Choroid plexus epithelial cell (primary cell): Measurements from ENCODE around the gene TBC1D1.

ENCODE experiments used
- DNase-seq: peaks from one replicate; pipeline ENCODE4 v3.0.0-alpha.2; 2010; ENCODE audit warnings: low read depth
- H3K4me3 ChIP-seq: 2 replicates; pipeline ENCODE4 v1.5.1; 2011; ENCODE audit warnings: low read depth, mild to moderate bottlenecking, control low read depth, low read length, moderate library complexity
- CTCF ChIP-seq: conservative IDR thresholded peaks from 2 replicates; pipeline ENCODE4 v1.5.1; 2011; ENCODE audit warnings: low read depth, mild to moderate bottlenecking, control low read depth, inconsistent platforms, low read length, moderate library complexity

TBC1D1 gene

GRCh38 chr4:37924946-37925345, 34.1 kb downstream of the TBC1D1 start:
- no peak for TF ChIP-seq CTCF
- no peak overlapping the region for H3K4me3 ChIP-seq
- DNase-seq = no peak

DNA sequence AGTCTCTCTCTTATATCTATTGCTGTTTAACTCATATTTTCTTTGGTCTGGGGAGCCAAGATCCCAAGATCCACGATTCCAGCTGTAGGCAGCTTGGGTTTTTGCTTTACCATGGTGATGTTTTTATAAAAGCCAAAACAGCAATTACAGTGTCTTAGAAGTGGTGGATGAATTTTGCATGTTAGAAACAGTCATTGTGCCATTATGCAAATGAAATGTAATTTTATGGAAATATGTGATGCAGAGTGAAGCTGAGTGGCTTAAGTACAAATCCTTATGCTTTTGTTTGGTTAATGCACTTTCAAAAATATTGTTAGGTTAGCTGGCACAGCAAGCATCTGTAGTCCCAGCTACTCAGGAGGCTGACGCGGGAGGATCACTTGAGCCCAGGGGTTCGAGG, 36.5 kb downstream of the TBC1D1 start:
- DNase-seq = no peak
- TF ChIP-seq CTCF = no peak
- H3K4me3 ChIP-seq = no peak overlapping the region

DNA sequence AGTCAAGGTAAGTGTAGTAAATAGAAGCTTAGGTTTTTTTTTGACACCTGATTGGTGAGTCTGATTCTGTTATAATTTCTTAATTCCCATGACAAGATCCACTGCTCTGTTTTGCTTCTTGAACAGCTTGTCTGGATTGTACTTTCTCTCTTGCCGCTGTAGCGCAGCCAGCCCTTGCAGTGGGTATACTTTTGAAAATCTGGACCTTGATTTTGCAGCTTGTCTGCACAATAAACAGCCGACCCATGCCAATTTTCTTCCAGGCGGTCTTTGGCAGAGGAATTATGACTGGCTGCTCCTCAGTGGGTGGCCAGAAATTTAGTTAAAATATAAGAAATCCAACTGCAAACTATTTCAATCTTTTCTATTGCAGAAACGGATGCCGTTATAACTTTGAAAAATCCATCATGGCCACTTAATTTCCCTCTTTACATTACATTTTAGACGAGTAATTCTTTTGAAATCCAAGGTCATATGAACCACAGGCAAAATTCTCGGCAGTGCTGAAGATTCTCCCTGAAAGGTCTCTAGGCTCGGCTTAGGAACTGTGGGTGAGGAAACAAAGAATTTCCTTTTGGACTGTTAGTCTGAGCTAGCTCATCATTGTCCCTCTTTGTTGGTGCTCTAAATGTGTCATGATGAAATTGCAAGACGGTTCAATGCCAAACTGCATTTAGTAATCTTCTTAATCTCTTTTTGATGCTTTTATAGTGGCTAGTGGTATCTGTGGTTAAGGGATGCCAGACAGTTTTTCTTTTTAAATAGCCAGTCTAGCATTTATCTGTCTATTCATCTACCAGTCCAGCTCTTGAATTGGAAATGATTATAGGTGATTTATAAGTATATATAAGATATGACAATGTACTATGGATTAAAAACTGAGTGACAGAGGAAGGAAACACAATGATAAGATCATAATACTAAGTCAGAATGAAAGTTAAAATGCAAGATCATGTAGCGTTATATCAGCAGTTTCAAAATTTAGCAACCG, 37.8 kb downstream of the TBC1D1 start:
- H3K4me3 ChIP-seq = no peak overlapping the region
- DNase-seq = no peak
- TF ChIP-seq CTCF = no peak

DNA sequence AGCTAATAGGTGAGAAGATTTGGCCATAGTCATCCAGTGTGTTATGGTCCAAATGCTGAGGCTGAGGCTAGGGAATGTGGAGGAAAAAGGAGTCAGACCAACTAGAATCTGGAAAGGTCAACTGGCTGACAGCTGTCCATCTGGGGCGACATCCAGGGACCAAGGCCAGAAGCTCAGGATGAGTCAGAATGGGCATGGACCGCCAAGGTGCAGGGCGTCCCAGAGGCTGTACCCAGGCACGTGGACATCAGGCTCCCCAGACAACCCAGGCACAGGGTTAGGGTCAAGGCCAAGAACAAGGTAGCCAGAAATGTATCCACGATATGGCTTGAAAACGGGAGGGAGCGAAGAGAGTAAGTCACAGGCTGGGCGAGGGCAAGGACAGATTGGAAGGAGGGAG, 43.2 kb downstream of the TBC1D1 start:
- no peak for DNase-seq
- no peak for TF ChIP-seq CTCF
- H3K4me3 ChIP-seq = no peak overlapping the region

GRCh38 chr4:37934609-37935008, 43.7 kb downstream of the TBC1D1 start:
- TF ChIP-seq CTCF = no peak
- no peak for DNase-seq
- H3K4me3 ChIP-seq = no peak overlapping the region

- no peak for DNase-seq
- no peak overlapping the region for H3K4me3 ChIP-seq
- no peak for TF ChIP-seq CTCF
Measured at GRCh38 chr4:37935026-37935425, 44.1 kb downstream of the TBC1D1 start.
